K562 (cell line): Measurements from ENCODE around the gene PDIA2. TPM values are rescaled to one million over a fixed set of nuclear protein-coding genes. Genes with fewer than 3 reads are reported as not detected.

ENCODE experiments used
- CCAR2 ChIP-seq: fragments of 200-400 bp; formaldehyde crosslinking; IDR thresholded peaks from 2 replicates; pipeline ENCODE4 v1.6.1; 2017; ENCODE audit warnings: mild to moderate bottlenecking, low read depth, low read length
- CEBPZ ChIP-seq: fragments of 150-350 bp; IDR thresholded peaks from 2 replicates; pipeline ENCODE4 v1.6.1; 2014; ENCODE audit warnings: low read depth, mild to moderate bottlenecking, low read length, borderline replicate concordance
- CREB3 ChIP-seq: fragments of 450-650 bp; conservative IDR thresholded peaks from 2 replicates; pipeline ENCODE4 v1.6.1; 2016; ENCODE audit warnings: missing genetic modification characterization, low read depth, mild to moderate bottlenecking, missing compliant biosample characterization, moderate library complexity
- FOXJ2 ChIP-seq: fragments of 200-800 bp; sonication (Bioruptor generic); IDR thresholded peaks from 2 replicates; pipeline ENCODE4 v1.6.1; 2016; ENCODE audit warnings: missing genetic modification characterization, missing compliant biosample characterization
- GATAD2A ChIP-seq: fragments of 450-650 bp; IDR thresholded peaks from 2 replicates; pipeline ENCODE4 v1.6.1; 2017
- HDGF ChIP-seq: fragments of 450-650 bp; IDR thresholded peaks from 2 replicates; pipeline ENCODE4 v1.6.1; 2016
- KAT7 ChIP-seq: sonication (generic); formaldehyde crosslinking; IDR thresholded peaks from 2 replicates; pipeline ENCODE4 v1.8.0; 2022; ENCODE audit warnings: missing genetic modification reagents, mild to moderate bottlenecking, borderline replicate concordance
- MAFK ChIP-seq: IDR thresholded peaks from 2 replicates; pipeline ENCODE4 v1.6.1; 2011; ENCODE audit warnings: low read length, improper control_type of control experiment
- NBN ChIP-seq: fragments of 450-650 bp; IDR thresholded peaks from 2 replicates; pipeline ENCODE4 v1.6.1; 2016; ENCODE audit warnings: low read depth, mild to moderate bottlenecking
- PHF21A ChIP-seq: fragments of 450-650 bp; IDR thresholded peaks from 2 replicates; pipeline ENCODE4 v1.6.1; 2017; ENCODE audit warnings: low read depth, borderline replicate concordance
- POLR3G ChIP-seq: IDR thresholded peaks from 2 replicates; pipeline ENCODE4 v1.6.1; 2011; ENCODE audit not compliant: insufficient read length, insufficient replicate concordance; ENCODE audit errors: extremely low read depth
- RCOR1 ChIP-seq, 2 experiments: IDR thresholded peaks; 2 replicates each; pipeline ENCODE4 v1.6.1; 2012; ENCODE audit warnings: low read depth in 2 of 2, low read length in 2 of 2, borderline replicate concordance in 1 of 2, improper control_type of control experiment in 1 of 2
- RNF2 ChIP-seq: sonication (generic); IDR thresholded peaks from 2 replicates; pipeline ENCODE4 v1.6.1; 2016
- TFAM ChIP-seq: fragments of 250-450 bp; sonication (Bioruptor Pico); conservative IDR thresholded peaks from 2 replicates; pipeline ENCODE4 v1.5.0; 2021; ENCODE audit warnings: mild to moderate bottlenecking, moderate library complexity
- TFAP4 ChIP-seq: sonication (generic); formaldehyde crosslinking; IDR thresholded peaks from 2 replicates; pipeline ENCODE4 v1.8.0; 2022; ENCODE audit warnings: missing genetic modification reagents, mild to moderate bottlenecking, moderate library complexity, borderline replicate concordance
- TRIM24 ChIP-seq, 2 experiments: fragments of 450-650 bp; IDR thresholded peaks; 2 replicates each; pipeline ENCODE4 v1.6.1; 2016
- U2AF1 ChIP-seq: fragments of 200-400 bp; formaldehyde crosslinking; optimal IDR thresholded peaks from 2 replicates; pipeline ENCODE3; 2017; ENCODE audit warnings: mild to moderate bottlenecking, low read depth, low read length, moderate library complexity
- XRCC3 ChIP-seq: fragments of 450-650 bp; IDR thresholded peaks from 2 replicates; pipeline ENCODE4 v1.6.1; 2017; ENCODE audit warnings: mild to moderate bottlenecking, moderate library complexity
- ZBED1 ChIP-seq: IDR thresholded peaks from 2 replicates; pipeline ENCODE4 v1.6.1; 2014
- ZBTB1 ChIP-seq: sonication (generic); formaldehyde crosslinking; IDR thresholded peaks from 2 replicates; pipeline ENCODE4 v1.8.1; 2023; ENCODE audit warnings: missing genetic modification reagents, low read depth, mild to moderate bottlenecking, borderline replicate concordance
- ZBTB26 ChIP-seq: fragments of 450-650 bp; formaldehyde crosslinking; IDR thresholded peaks from 2 replicates; pipeline ENCODE4 v1.4.0; 2022; ENCODE audit warnings: missing genetic modification characterization
- ZKSCAN8 ChIP-seq: fragments of 200-800 bp; sonication (Bioruptor generic); IDR thresholded peaks from 2 replicates; pipeline ENCODE4 v1.6.1; 2016; ENCODE audit warnings: missing genetic modification characterization, missing compliant biosample characterization
- ZNF217 ChIP-seq: sonication (generic); formaldehyde crosslinking; IDR thresholded peaks from 2 replicates; pipeline ENCODE4 v1.8.0; 2022; ENCODE audit warnings: mild to moderate bottlenecking, missing genetic modification reagents
- polyA plus RNA-seq, 8 experiments: library from polyadenylated mRNA; depleted of rRNA in 4 of 8; stranded (reverse) in 5 of 8; unstranded in 3 of 8; fragments of >200 nt; fragmentation: Nextera tagmentation in 2 of 8; fragmentation: Illumina TruSeq in 1 of 8; extraction: Ambion mirVana in 2 of 8; extraction: Trizol in 1 of 8; gene quantifications; 2 replicates each; pipeline versions ENCODE4 v1.2.1 to v1.2.3, GENCODE V29; 2011 to 2014; ENCODE audit warnings: inconsistent platforms in 1 of 8, missing spikeins in 1 of 8
- total RNA-seq, 7 experiments: library from RNA; depleted of rRNA in 6 of 7; stranded (reverse); fragments of >200 nt in 6 of 7; fragmentation: Illumina TruSeq in 2 of 7; extraction: Trizol in 2 of 7; gene quantifications; 2 replicates each; pipeline versions ENCODE4 v1.2.1 to v1.2.3, GENCODE V29; 2011 to 2021; ENCODE audit warnings: low replicate concordance in 1 of 7

PDIA2 gene
- total and polyA plus RNA-seq, 9 of the 15 experiments (the other 6 are each of a cell fraction or from before 2014, with no cell fraction given): 0.13 to 0.92 (median 0.23) TPM; not detected in 4

GRCh38 chr16:234468-235305 is 48.3 kb upstream of the PDIA2 start, which contains the start of gene FAM234A (continued):
- TF ChIP-seq ZBTB26 (CRISPR knock-in tag) (0 out of 2 replicates have a peak, but pooled peaks have one; percentile 74), ZBTB1 (CRISPR knock-in tag) (no peak), ZBED1 (peak; percentile 54; the same call in 1 of the 2 replicates), MAFK (no peak), ZNF217 (CRISPR knock-in tag) (no peak), PHF21A (no peak), POLR3G (no peak), KAT7 (CRISPR knock-in tag) (no peak), CREB3 (tag) (no peak), U2AF1 (no peak), CEBPZ (no peak), TFAP4 (CRISPR knock-in tag) (peak; percentile 68; the same call in 1 of the 2 replicates), FOXJ2 (peak; percentile 71; the same call in 1 of the 2 replicates), RCOR1 (IDR thresholded peaks at IDR 0.05; ENCODE audit: borderline replicate concordance in 1 of 2, low read depth in 2 of 2, low read length in 2 of 2) (peak in 1 of 2 experiments; percentile 72; a peak in 1 of 4 replicates), NBN (peak; percentile 77; the same call in 1 of the 2 replicates), RNF2 (no peak), HDGF (no peak), ZKSCAN8 (CRISPR knock-in tag) (no peak), GATAD2A (peak; percentile 48; the same call in 1 of the 2 replicates), XRCC3 (no peak), TFAM (CRISPR knock-in tag) (no peak), TRIM24 (IDR thresholded peaks at IDR 0.05) (peak; percentile 18 to 44; a peak in 2 of 4 replicates), CCAR2 (no peak)
